ENCODE results near the gene MSI2.

MSI2 gene

DNA sequence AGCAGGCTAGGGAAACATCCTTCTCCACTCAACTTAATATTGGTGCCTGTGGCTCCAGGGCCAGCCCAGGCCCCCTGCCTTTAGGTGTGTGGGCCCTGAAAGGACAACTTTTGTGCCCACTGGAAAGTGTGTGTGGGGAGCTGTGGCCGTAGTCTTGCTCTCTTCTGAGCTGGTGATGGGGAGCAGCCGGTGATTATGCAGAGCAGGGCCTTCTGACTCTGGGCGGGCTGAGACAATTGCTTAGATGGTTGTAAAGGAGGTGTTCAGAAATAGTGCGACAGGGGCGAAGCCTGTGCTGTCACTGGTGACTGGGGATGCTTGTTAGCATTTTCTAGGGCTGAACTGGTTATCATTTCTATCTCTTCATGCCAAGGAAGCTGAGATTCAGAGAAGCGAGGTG, 62.6 kb downstream of the MSI2 start:
- Histone ChIP-seq H3K9ac (ENCODE audit: low read length) (no peak overlapping the region), H3K4me3 (ENCODE audit: low read length) (no peak overlapping the region), H3K27ac (ENCODE audit: low read depth, low read length) (no peak overlapping the region), H3K4me1 (ENCODE audit: control insufficient read depth, insufficient read depth, low read length) (no peaks in the 10 kb centered on the region), H3K36me3 (ENCODE audit: control insufficient read depth, insufficient read depth, low read length) (no peaks in the 10 kb centered on the region), H3K27me3 (ENCODE audit: control insufficient read depth, insufficient read depth, low read length) (no peaks in the 10 kb centered on the region)

DNA sequence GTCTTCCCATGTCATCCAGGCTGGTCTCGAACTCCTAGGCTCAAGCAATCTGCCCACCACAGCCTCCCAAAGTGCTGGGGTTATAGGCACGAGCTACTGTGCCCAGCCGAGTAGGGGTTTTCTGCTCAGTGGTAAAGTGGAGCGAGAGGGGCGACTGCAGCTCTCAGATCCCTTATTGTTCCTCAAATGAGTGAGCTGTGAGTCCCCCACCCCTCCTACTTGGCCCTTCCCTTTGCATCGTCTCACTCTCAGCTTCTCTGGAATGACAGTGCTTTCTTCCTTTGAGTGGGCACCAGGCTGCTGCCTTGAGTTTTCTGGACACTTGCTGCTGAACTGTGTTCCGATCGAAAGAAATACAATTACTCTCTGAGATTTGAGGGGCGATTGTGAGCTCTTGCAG, 63.5 kb downstream of the MSI2 start:
- H3K27me3 ChIP-seq (ENCODE audit: control insufficient read depth, insufficient read depth, low read length), result no peaks in the 10 kb centered on the region
- no peaks in the 10 kb centered on the region for H3K4me1 ChIP-seq (ENCODE audit: control insufficient read depth, insufficient read depth, low read length)
- H3K9ac ChIP-seq (ENCODE audit: low read length), result no peak overlapping the region
- no peak overlapping the region for H3K27ac ChIP-seq (ENCODE audit: low read depth, low read length)
- H3K4me3 ChIP-seq (ENCODE audit: low read length), result no peak overlapping the region
- H3K36me3 ChIP-seq (ENCODE audit: control insufficient read depth, insufficient read depth, low read length), result no peaks in the 10 kb centered on the region

DNA sequence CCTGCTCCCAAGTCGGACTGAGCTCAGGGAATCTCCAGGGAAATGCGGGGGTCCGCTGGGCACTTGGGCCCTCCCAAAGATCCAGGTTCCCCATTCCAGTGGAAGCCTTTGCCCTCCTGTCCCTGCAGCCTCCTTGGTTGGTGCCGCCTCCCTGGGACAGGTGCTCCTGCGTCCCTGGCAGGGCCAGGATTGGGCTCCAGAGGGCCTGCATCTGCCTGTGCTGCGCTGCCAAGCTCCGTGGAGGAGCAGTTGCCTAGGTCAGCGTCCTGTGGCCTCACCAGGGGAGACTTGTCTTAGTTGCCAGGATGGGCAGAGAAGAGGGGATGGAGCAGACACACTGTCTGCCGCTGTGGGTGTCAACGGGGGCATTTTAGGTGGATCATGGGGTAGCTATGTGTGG, 67.1 kb downstream of the MSI2 start:
- no peaks in the 10 kb centered on the region for H3K4me1 ChIP-seq (ENCODE audit: control insufficient read depth, insufficient read depth, low read length)
- H3K36me3 ChIP-seq (ENCODE audit: control insufficient read depth, insufficient read depth, low read length), result no peaks in the 10 kb centered on the region

DNA sequence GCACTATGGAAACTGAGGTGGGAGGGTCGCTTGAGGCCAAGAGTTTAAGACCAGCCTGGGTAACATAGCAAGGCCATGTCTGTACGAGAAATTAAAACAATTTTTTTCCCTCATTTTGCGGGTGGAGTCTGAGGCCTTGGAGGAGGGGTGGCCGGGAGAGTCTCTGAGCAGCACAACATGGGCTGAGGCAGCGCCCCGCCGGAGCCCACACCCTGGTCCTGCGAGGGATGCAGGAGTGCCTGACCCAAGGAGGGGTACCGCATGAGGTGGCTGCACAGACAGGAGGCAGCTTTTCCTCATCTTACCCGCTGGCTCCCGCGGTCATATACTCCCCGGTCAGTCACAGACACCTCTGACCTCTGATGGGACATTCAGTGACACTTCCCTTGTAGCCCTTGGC, 67.7 kb downstream of the MSI2 start:
- Histone ChIP-seq H3K36me3 (ENCODE audit: control insufficient read depth, insufficient read depth, low read length) (no peaks in the 10 kb centered on the region), H3K9ac (ENCODE audit: low read length) (no peak overlapping the region), H3K4me1 (ENCODE audit: control insufficient read depth, insufficient read depth, low read length) (no peaks in the 10 kb centered on the region), H3K27ac (ENCODE audit: low read depth, low read length) (no peak overlapping the region), H3K4me3 (ENCODE audit: low read length) (no peak overlapping the region), H3K27me3 (ENCODE audit: control insufficient read depth, insufficient read depth, low read length) (no peaks in the 10 kb centered on the region)

More for the DNA sequence above, 67.1 kb downstream of the MSI2 start:
- Histone ChIP-seq H3K9ac (ENCODE audit: low read length) (no peak overlapping the region), H3K4me3 (ENCODE audit: low read length) (no peak overlapping the region), H3K27me3 (ENCODE audit: control insufficient read depth, insufficient read depth, low read length) (no peaks in the 10 kb centered on the region), H3K27ac (ENCODE audit: low read depth, low read length) (no peak overlapping the region)

DNA sequence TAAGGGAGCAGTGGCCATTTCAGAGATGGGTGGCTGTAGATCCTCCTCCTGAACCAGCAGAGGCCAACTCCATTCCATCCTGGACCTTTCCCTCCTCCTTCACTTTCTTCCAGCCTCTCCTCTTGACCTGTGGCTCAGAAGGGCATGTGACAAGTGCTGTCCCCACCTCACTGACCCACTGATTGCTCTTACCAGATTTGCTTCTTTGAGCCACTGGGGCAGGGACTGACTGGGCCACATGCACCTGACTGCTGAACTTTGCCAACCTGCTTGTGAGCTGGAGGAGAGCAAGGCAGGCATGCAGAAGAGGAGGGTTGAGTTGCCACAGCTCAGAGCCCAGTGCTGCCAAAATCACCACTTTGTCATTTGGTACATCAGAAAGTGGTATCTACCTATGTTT, 68.3 kb downstream of the MSI2 start:
- no peak overlapping the region for H3K9ac ChIP-seq (ENCODE audit: low read length)
- H3K36me3 ChIP-seq (ENCODE audit: control insufficient read depth, insufficient read depth, low read length), result no peaks in the 10 kb centered on the region
- H3K27ac ChIP-seq (ENCODE audit: low read depth, low read length), result no peak overlapping the region
- H3K27me3 ChIP-seq (ENCODE audit: control insufficient read depth, insufficient read depth, low read length), result no peaks in the 10 kb centered on the region
- H3K4me1 ChIP-seq (ENCODE audit: control insufficient read depth, insufficient read depth, low read length), result peaks cover 3% of the 10 kb centered on the region
- no peak overlapping the region for H3K4me3 ChIP-seq (ENCODE audit: low read length)

DNA sequence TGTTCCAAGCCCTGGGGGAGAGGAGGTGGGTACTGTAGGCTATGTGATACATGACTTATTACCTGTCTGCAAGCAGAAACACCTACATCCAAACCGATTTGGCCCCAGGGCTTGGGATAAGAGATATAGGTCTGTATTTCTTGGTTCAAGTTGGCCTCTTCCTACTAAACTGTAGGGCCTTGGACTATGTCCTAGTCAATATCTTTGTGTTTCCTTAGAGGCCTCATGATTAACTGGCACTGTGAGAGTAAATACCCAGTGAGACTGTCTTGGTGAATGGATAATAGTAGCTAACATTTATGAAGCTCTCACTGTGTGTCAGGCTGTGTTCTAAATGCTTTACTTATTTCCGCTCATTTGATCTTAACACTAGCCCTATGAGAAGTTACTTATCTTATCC, 70.0 kb downstream of the MSI2 start:
- peaks cover 3% of the 10 kb centered on the region for H3K4me1 ChIP-seq (ENCODE audit: control insufficient read depth, insufficient read depth, low read length)
- H3K27ac ChIP-seq (ENCODE audit: low read depth, low read length), result no peak overlapping the region
- H3K4me3 ChIP-seq (ENCODE audit: low read length), result no peak overlapping the region
- H3K27me3 ChIP-seq (ENCODE audit: control insufficient read depth, insufficient read depth, low read length), result no peaks in the 10 kb centered on the region
- H3K9ac ChIP-seq (ENCODE audit: low read length), result no peak overlapping the region
- no peaks in the 10 kb centered on the region for H3K36me3 ChIP-seq (ENCODE audit: control insufficient read depth, insufficient read depth, low read length)

DNA sequence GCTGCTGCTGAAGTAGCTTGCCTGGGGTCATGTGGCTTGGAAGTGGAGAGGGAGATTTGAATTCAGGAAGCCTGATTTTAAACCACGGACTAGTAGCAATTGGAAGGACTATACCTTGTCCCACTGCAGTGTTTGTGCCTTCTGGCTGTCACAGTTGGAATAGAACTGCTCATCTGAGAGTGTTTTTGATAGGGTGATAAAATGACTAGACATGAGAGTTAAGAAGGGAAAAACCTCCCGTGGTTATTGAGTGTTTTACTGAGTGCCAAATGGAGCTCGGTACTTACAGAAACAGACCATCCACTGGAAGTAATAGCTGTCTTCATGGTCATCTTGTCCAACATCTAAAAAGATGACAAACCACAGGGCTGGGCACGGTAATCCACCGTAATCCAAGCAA, 70.4 kb downstream of the MSI2 start:
- Histone ChIP-seq H3K27ac (ENCODE audit: low read depth, low read length) (no peak overlapping the region), H3K27me3 (ENCODE audit: control insufficient read depth, insufficient read depth, low read length) (no peaks in the 10 kb centered on the region), H3K9ac (ENCODE audit: low read length) (no peak overlapping the region), H3K4me1 (ENCODE audit: control insufficient read depth, insufficient read depth, low read length) (peaks cover 3% of the 10 kb centered on the region), H3K36me3 (ENCODE audit: control insufficient read depth, insufficient read depth, low read length) (no peaks in the 10 kb centered on the region), H3K4me3 (ENCODE audit: low read length) (no peak overlapping the region)

DNA sequence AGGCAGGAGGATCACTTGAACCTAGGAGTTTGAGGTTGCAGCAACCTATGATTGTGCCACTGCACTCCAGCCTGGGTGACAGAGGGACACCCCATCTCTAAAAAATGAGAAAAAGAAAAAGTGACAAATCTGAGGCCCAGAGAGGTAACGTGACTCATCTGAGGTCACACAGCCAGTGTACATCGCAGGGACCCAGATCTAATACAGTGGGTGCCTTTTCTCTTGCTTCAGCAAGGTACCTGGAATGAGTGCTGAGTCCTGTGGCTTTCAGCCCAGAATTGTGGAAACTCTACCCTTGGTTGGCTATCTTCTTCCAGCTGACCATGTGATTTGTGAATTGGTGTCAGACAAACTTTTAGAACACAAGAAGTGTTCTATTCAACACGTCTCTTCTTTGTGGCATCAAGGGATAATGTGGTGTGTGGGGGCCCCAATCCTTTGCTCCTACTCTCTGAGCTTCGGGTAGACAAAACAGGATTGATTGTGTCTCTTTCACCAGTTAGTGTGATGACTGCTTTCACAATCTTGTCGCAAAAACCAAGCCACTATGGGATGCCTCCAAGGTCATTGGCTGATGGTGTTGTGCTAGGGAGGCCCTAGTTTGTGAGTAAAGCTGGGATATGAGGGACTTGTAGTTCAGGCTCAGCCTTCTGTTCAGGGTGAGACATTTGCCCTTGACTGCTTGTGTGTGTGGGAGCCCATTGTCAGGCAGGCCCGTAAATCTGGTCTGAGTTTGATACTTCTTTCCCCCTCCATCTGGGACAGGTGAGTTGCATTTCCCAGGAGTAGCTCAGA, 71.0 kb downstream of the MSI2 start:
- Histone ChIP-seq H3K27ac (ENCODE audit: low read depth, low read length) (no peak overlapping the region), H3K27me3 (ENCODE audit: control insufficient read depth, insufficient read depth, low read length) (no peaks in the 10 kb centered on the region), H3K4me1 (ENCODE audit: control insufficient read depth, insufficient read depth, low read length) (peaks cover 3% of the 10 kb centered on the region), H3K36me3 (ENCODE audit: control insufficient read depth, insufficient read depth, low read length) (no peaks in the 10 kb centered on the region), H3K9ac (ENCODE audit: low read length) (no peak overlapping the region), H3K4me3 (ENCODE audit: low read length) (no peak overlapping the region)

DNA sequence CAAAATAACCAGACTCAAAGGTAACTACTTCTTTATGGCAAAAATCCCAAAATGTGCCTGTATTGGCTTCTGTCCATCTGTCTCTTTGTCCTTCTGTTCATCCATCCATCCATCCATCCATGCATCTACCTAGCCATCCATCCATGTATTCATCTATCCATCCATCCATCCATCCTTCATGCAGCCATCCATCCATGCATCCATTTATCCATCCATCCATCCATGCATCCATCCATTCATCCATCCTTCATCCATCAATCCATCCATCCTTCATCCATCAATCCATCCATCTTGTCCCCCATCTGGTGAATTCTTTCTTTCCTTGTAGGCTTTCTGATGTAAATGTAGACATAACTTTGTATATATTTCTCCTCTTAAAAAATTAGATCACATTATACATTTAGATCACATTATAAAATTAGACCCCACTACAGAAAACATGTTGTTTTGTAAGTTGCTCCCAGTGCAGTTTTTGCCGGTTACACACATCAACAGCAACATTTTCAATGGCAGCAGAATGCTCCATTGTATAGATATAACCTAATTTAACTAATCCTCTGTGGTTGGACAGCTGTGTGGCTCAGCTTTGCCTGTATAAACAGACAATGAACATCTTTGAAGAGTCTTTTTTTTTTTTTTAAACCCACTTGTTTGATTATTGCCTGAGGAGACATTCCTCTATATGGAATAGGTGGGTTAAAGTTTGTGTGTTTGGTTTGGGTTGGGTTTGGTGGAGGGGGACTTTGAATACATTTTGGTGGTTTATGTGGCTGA, 72.0 kb downstream of the MSI2 start:
- Histone ChIP-seq H3K9ac (ENCODE audit: low read length) (no peak overlapping the region), H3K4me1 (ENCODE audit: control insufficient read depth, insufficient read depth, low read length) (peaks cover 3% of the 10 kb centered on the region), H3K27ac (ENCODE audit: low read depth, low read length) (no peak overlapping the region), H3K36me3 (ENCODE audit: control insufficient read depth, insufficient read depth, low read length) (no peaks in the 10 kb centered on the region), H3K27me3 (ENCODE audit: control insufficient read depth, insufficient read depth, low read length) (no peaks in the 10 kb centered on the region), H3K4me3 (ENCODE audit: low read length) (no peak overlapping the region)

DNA sequence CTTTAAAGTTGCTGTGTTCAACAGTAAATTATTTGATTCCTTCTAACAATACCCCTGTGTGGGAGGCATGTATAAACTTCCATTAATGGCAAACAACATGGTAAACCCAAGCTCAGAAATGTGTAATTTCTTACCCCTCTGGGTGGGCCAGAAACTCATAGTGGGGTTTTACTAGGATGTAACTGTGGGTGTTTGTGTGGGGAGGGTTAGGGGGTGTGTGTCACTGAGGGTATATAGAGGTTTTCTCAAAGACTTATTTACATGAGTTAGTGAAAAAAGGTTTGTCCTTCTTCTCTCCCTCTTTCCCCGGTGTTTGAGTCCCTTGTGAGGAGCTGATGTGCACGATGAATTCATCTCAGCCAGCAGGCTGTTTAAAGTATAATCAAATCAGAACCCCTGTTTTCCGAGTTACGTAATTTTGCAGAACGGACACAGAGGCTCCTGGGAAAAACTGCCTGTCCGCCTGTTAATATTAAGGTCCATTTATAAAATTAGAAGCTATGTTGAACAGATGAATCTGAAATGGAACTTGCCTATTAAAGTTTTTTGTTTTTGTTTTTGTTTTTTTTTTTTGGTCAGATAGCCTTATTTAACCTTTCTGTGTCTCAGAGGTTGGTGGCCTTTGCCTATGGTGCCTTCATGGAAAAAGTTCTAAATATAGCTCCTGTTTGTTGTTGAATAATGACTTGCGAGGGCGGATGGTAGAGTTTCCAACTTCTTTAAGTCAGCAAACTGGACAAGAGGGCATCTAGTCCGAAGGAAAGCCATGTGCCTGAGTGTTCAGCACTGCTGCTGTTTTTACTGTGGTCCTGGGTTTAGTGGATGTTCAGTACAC, 73.3 kb downstream of the MSI2 start:
- Histone ChIP-seq H3K27me3 (ENCODE audit: control insufficient read depth, insufficient read depth, low read length) (no peaks in the 10 kb centered on the region), H3K4me1 (ENCODE audit: control insufficient read depth, insufficient read depth, low read length) (peaks cover 3% of the 10 kb centered on the region), H3K36me3 (ENCODE audit: control insufficient read depth, insufficient read depth, low read length) (no peaks in the 10 kb centered on the region), H3K27ac (ENCODE audit: low read depth, low read length) (no peak overlapping the region), H3K9ac (ENCODE audit: low read length) (no peak overlapping the region), H3K4me3 (ENCODE audit: low read length) (no peak overlapping the region)

DNA sequence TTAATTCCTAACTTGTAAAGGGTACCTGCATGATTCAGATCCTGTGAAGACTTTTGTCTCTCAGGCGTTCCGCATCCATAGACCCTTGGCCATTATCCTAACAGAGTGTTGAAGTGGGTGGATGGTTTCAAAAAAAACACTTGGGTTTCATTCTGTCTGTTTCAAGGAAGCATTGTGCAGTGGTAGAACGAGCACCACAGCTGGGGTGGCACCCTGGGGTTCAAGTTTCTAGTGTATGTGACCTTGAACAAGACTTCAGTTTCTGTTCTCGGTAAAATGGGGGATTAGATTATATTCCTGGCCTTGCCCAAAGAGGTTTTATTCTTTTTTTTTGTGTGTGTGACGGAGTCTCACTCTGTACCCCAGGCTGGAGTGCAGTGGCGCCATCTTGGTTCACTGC, 74.3 kb downstream of the MSI2 start:
- Histone ChIP-seq H3K27me3 (ENCODE audit: control insufficient read depth, insufficient read depth, low read length) (no peaks in the 10 kb centered on the region), H3K27ac (ENCODE audit: low read depth, low read length) (no peak overlapping the region), H3K4me3 (ENCODE audit: low read length) (no peak overlapping the region), H3K36me3 (ENCODE audit: control insufficient read depth, insufficient read depth, low read length) (no peaks in the 10 kb centered on the region), H3K4me1 (ENCODE audit: control insufficient read depth, insufficient read depth, low read length) (peaks cover 3% of the 10 kb centered on the region), H3K9ac (ENCODE audit: low read length) (no peak overlapping the region)

DNA sequence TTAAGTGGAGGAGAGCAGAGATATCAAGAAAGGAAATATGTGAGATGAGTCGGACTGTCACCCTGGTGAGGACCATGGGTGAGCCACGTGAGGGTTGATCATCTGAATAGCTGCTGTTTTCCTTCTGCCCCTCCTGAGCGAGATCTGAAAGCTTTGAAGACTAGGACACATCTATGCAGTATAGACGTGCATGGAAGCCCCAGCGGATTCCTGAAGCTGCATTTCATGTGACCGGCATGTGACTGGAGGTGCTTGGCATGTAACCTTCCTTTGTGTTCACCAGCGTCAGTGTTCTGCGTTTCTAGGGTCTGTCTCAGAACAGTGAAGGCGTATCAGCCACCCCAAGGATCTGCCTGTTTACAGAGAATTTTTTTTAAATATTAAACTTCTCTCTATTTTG, 75.1 kb downstream of the MSI2 start:
- H3K4me1 ChIP-seq (ENCODE audit: control insufficient read depth, insufficient read depth, low read length), result peaks cover 3% of the 10 kb centered on the region
- H3K4me3 ChIP-seq (ENCODE audit: low read length), result no peak overlapping the region
- H3K36me3 ChIP-seq (ENCODE audit: control insufficient read depth, insufficient read depth, low read length), result no peaks in the 10 kb centered on the region
- H3K27ac ChIP-seq (ENCODE audit: low read depth, low read length), result no peak overlapping the region
- H3K9ac ChIP-seq (ENCODE audit: low read length), result no peak overlapping the region
- H3K27me3 ChIP-seq (ENCODE audit: control insufficient read depth, insufficient read depth, low read length), result no peaks in the 10 kb centered on the region
